ENCODE measurements around the gene CRYBA1.

DNA sequence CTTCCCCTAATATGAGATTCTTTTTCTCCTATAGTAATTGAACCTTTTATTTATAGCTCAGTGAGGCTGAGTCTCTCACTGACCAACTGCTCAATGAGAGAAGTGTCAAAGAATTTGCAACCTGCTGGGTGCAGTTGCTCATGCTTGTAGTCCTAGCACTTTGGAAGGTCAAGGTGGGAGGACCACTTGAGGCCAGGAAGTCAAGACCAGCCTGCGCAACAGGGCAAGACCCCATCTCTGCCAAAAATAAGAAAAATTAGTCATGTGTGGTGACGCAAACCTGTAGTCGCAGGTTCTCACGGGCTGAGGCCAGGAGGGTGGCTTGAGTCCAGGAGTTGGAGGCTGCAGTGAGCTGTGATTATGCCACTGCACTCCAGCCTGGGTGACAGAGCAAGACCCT is 30.9 kb upstream of the CRYBA1 start:
- TF ChIP-seq, protein P1, sequence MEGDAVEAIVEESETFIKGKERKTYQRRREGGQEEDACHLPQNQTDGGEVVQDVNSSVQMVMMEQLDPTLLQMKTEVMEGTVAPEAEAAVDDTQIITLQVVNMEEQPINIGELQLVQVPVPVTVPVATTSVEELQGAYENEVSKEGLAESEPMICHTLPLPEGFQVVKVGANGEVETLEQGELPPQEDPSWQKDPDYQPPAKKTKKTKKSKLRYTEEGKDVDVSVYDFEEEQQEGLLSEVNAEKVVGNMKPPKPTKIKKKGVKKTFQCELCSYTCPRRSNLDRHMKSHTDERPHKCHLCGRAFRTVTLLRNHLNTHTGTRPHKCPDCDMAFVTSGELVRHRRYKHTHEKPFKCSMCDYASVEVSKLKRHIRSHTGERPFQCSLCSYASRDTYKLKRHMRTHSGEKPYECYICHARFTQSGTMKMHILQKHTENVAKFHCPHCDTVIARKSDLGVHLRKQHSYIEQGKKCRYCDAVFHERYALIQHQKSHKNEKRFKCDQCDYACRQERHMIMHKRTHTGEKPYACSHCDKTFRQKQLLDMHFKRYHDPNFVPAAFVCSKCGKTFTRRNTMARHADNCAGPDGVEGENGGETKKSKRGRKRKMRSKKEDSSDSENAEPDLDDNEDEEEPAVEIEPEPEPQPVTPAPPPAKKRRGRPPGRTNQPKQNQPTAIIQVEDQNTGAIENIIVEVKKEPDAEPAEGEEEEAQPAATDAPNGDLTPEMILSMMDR (conservative IDR thresholded peaks at IDR 0.05) = no peak
- TF ChIP-seq ZFX (IDR thresholded peaks at IDR 0.05) = no peak

Data from C4-2B (cell line).